Stimulated activated naive B cell treated with anti-CD40 and anti-IgM and Interleukin-4, amounts not matched to agents 10 μg/mL and 1 μg/mL and 100 μg/mL, for 72 hours (primary cell): ENCODE measurements around the gene SLC35F1.

Experiments
- ATAC-seq, 2 donors: fragments of 150-1000 bp; cut with Tn5 transposase; replicated peaks; 2 replicates each; pipeline ENCODE4 v1.10.0; 2021; ENCODE audit warnings: moderate library complexity in 1 of 2
- DNase-seq: peaks from one replicate; pipeline ENCODE4 v3.0.0; 2021
- H3K27ac Mint-ChIP-seq: one replicate; pipeline ENCODE4 v1.8.0; 2022; ENCODE audit warnings: mild to moderate bottlenecking, mixed read lengths
- H3K27me3 Mint-ChIP-seq, 2 donors: one replicate each; pipeline ENCODE4 v1.8.0; 2022; ENCODE audit warnings: mixed read lengths in 2 of 2
- H3K36me3 Mint-ChIP-seq, 2 donors: one replicate each; pipeline ENCODE4 v1.8.0; 2022; ENCODE audit warnings: mixed read lengths in 2 of 2, mild to moderate bottlenecking in 1 of 2
- H3K4me1 Mint-ChIP-seq, 2 donors: one replicate each; pipeline ENCODE4 v1.8.0; 2022; ENCODE audit warnings: mixed read lengths in 2 of 2, mild to moderate bottlenecking in 1 of 2
- H3K4me3 Mint-ChIP-seq, 2 donors: one replicate each; pipeline ENCODE4 v1.8.0; 2022; ENCODE audit warnings: mild to moderate bottlenecking in 2 of 2, mixed read lengths in 2 of 2, moderate library complexity in 1 of 2
- H3K9me3 Mint-ChIP-seq, 2 donors: one replicate each; pipeline ENCODE4 v1.8.0; 2022; ENCODE audit warnings: mixed read lengths in 2 of 2, mild to moderate bottlenecking in 1 of 2

SLC35F1 gene

GRCh38 chr6:117911660-117912059, 4.6 kb downstream of the SLC35F1 start:
- ATAC-seq (no peak), DNase-seq (no peak)
- Mint-ChIP-seq H3K4me3 (no peak overlapping the region), H3K36me3 (no peaks in the 10 kb centered on the region), H3K27ac (no peak overlapping the region), H3K27me3 (peaks cover 20 to 33% of the 10 kb centered on the region in 2 donors), H3K4me1 (peaks cover 2 to 6% of the 10 kb centered on the region in 2 donors), H3K9me3 (no peaks in the 10 kb centered on the region)

GRCh38 chr6:117915846-117916245, 8.8 kb downstream of the SLC35F1 start:
- H3K27ac Mint-ChIP-seq: no peak overlapping the region
- DNase-seq (no peak), ATAC-seq (no peak)
- H3K4me3 Mint-ChIP-seq: no peak overlapping the region
- H3K4me1 Mint-ChIP-seq: no peaks in the 10 kb centered on the region
- no peaks in the 10 kb centered on the region for H3K9me3 Mint-ChIP-seq
- peaks cover under 1 to 12% of the 10 kb centered on the region in 2 donors for H3K27me3 Mint-ChIP-seq
- H3K36me3 Mint-ChIP-seq: no peaks in the 10 kb centered on the region

DNA sequence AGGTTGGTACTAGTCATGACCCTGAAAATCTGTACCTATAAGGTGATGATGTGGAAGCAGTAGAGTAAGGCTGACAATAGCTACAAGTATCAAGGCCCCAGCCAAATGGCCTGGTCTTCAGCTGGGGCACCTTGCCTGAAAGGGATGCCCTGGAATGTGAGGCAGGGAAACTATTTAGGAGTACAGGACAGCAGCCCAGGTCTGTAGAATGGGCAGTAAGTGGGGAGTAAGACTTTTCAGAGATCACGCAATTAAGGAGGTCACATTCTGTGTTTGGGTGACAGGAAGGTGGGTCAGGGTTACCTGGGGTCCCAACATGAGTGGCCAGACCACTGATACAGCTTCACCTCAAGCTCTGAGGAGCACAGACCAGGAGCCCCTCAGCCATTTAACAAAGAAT, 9.4 kb downstream of the SLC35F1 start:
- no peaks in the 10 kb centered on the region for H3K4me1 Mint-ChIP-seq
- H3K9me3 Mint-ChIP-seq: no peaks in the 10 kb centered on the region
- no peak for ATAC-seq
- H3K36me3 Mint-ChIP-seq: no peaks in the 10 kb centered on the region
- H3K27me3 Mint-ChIP-seq: peaks cover 0 to 9% of the 10 kb centered on the region in 2 donors
- DNase-seq: no peak
- no peak overlapping the region for H3K27ac Mint-ChIP-seq
- no peak overlapping the region for H3K4me3 Mint-ChIP-seq

- Mint-ChIP-seq H3K9me3 (no peaks in the 10 kb centered on the region), H3K27ac (no peak overlapping the region), H3K4me1 (no peaks in the 10 kb centered on the region), H3K4me3 (no peak overlapping the region), H3K27me3 (peaks cover 0 to 6% of the 10 kb centered on the region in 2 donors), H3K36me3 (no peaks in the 10 kb centered on the region)
- DNase-seq (no peak), ATAC-seq (no peak)
These were observed 10.1 kb downstream of the SLC35F1 start for GRCh38 chr6:117917176-117917575.

- DNase-seq (no peak), ATAC-seq (no peak)
- no peaks in the 10 kb centered on the region for H3K4me1 Mint-ChIP-seq
- no peaks in the 10 kb centered on the region for H3K36me3 Mint-ChIP-seq
- H3K4me3 Mint-ChIP-seq: no peak overlapping the region
- no peak overlapping the region for H3K27ac Mint-ChIP-seq
- no peaks in the 10 kb centered on the region for H3K9me3 Mint-ChIP-seq
- H3K27me3 Mint-ChIP-seq: peaks cover 0 to 6% of the 10 kb centered on the region in 2 donors
These were observed 11.4 kb downstream of the SLC35F1 start for GRCh38 chr6:117918454-117918853.

- H3K4me1 Mint-ChIP-seq: no peaks in the 10 kb centered on the region
- no peaks in the 10 kb centered on the region for H3K9me3 Mint-ChIP-seq
- no peak overlapping the region for H3K4me3 Mint-ChIP-seq
These were observed 12.2 kb downstream of the SLC35F1 start for GRCh38 chr6:117919275-117919674.

GRCh38 chr6:117919775-117920729, 13.0 kb downstream of the SLC35F1 start:
- Mint-ChIP-seq H3K36me3 (no peaks in the 10 kb centered on the region), H3K27ac (no peak overlapping the region), H3K27me3 (peaks cover 0 to 6% of the 10 kb centered on the region in 2 donors)

More at GRCh38 chr6:117919275-117919674, 12.2 kb downstream of the SLC35F1 start:
- Mint-ChIP-seq H3K27ac (no peak overlapping the region), H3K27me3 (peaks cover 0 to 6% of the 10 kb centered on the region in 2 donors), H3K36me3 (no peaks in the 10 kb centered on the region)
- no peak for DNase-seq
- ATAC-seq: no peak

DNA sequence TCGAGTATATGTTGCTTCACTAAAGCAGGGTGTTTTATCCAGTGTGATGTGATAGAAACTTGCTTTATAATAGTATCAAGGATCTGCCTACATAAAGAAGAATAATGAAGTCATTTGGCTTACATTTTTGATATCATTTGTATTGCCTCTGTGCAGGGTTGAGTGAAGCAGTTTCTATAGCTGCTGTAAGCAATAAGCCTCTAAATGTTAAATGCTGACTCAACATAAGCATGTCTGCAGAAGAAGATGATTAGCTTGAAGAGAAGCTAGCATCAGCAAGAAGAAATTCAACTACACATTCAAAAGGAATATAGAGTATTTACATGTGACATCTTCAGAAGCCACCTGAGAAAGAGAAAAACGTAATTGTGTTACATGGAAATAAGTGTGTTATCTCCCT, 17.6 kb downstream of the SLC35F1 start:
- Mint-ChIP-seq H3K27me3 (peaks cover 0 to 10% of the 10 kb centered on the region in 2 donors), H3K9me3 (peaks cover 5 to 9% of the 10 kb centered on the region in 2 donors), H3K4me3 (no peak overlapping the region), H3K4me1 (no peaks in the 10 kb centered on the region), H3K36me3 (no peaks in the 10 kb centered on the region), H3K27ac (no peak overlapping the region)
- DNase-seq (no peak), ATAC-seq (no peak)

More at GRCh38 chr6:117919775-117920729, 13.0 kb downstream of the SLC35F1 start:
- H3K9me3 Mint-ChIP-seq: no peaks in the 10 kb centered on the region
- DNase-seq: no peak
- ATAC-seq: no peak
- no peak overlapping the region for H3K4me3 Mint-ChIP-seq
- no peaks in the 10 kb centered on the region for H3K4me1 Mint-ChIP-seq

DNA sequence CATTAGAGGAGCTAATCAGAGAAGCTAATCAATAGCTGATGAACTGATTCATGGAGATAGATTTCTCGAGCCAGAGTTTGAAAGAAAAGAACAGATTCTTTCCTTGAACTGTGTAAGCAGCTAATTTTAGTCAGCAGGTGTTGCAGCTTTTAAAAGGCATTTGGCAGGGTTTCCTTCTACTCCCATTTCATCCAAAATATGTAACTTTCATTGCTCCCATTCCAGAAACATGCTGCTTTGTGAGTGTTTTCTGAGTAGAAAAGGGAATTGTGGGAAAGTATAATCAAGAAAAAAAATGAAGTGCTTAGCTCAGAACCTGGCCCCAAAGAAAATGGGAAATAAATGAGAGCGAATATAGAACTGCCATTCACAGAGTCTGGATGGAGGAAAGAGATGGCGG, 20.8 kb downstream of the SLC35F1 start:
- no peaks in the 10 kb centered on the region for H3K4me1 Mint-ChIP-seq
- H3K27ac Mint-ChIP-seq: no peak overlapping the region
- no peak overlapping the region for H3K4me3 Mint-ChIP-seq
- no peaks in the 10 kb centered on the region for H3K36me3 Mint-ChIP-seq
- H3K9me3 Mint-ChIP-seq: peaks cover 5 to 16% of the 10 kb centered on the region in 2 donors
- no peak for DNase-seq
- no peak for ATAC-seq
- H3K27me3 Mint-ChIP-seq: peaks cover 0 to 5% of the 10 kb centered on the region in 2 donors

GRCh38 chr6:117928833-117929232, 21.8 kb downstream of the SLC35F1 start:
- no peaks in the 10 kb centered on the region for H3K36me3 Mint-ChIP-seq
- no peak overlapping the region for H3K4me3 Mint-ChIP-seq
- H3K9me3 Mint-ChIP-seq: peaks cover 5 to 16% of the 10 kb centered on the region in 2 donors
- H3K4me1 Mint-ChIP-seq: no peaks in the 10 kb centered on the region
- DNase-seq (no peak), ATAC-seq (no peak)
- peaks cover 0 to 5% of the 10 kb centered on the region in 2 donors for H3K27me3 Mint-ChIP-seq
- H3K27ac Mint-ChIP-seq: no peak overlapping the region

GRCh38 chr6:117929501-117929900, 22.4 kb downstream of the SLC35F1 start:
- no peak overlapping the region for H3K27ac Mint-ChIP-seq
- H3K9me3 Mint-ChIP-seq: peaks cover 5 to 16% of the 10 kb centered on the region in 2 donors

DNA sequence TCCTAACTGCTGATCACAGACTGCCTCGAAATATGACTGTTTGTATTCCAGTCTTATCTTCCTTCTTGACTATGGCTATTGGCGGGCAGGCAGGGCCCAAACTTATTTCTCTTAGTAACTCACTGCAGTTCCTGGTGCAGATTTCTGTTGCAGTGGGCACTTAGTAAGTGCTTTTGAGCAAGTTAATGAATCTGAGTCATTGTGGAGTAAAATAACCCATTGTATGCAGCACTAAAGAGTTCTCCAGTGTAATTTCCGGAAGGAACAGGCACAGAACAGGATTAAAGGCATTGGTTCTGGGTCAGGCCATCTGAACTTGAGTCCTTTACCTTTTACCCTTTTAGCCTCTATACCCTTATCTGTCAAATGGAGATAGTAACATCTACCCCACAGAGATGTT, 23.6 kb downstream of the SLC35F1 start:
- H3K36me3 Mint-ChIP-seq: no peaks in the 10 kb centered on the region
- DNase-seq (no peak), ATAC-seq (no peak)
- no peaks in the 10 kb centered on the region for H3K4me1 Mint-ChIP-seq
- no peak overlapping the region for H3K4me3 Mint-ChIP-seq
- H3K9me3 Mint-ChIP-seq: peaks cover 5 to 16% of the 10 kb centered on the region in 2 donors
- no peak overlapping the region for H3K27ac Mint-ChIP-seq
- H3K27me3 Mint-ChIP-seq: peaks cover 0 to 5% of the 10 kb centered on the region in 2 donors

More at GRCh38 chr6:117929501-117929900, 22.4 kb downstream of the SLC35F1 start:
- Mint-ChIP-seq H3K4me1 (no peaks in the 10 kb centered on the region), H3K36me3 (no peaks in the 10 kb centered on the region), H3K27me3 (peaks cover 0 to 5% of the 10 kb centered on the region in 2 donors), H3K4me3 (no peak overlapping the region)
- DNase-seq (no peak), ATAC-seq (no peak)

GRCh38 chr6:117932001-117932400, 24.9 kb downstream of the SLC35F1 start:
- Mint-ChIP-seq H3K4me1 (no peaks in the 10 kb centered on the region), H3K36me3 (no peaks in the 10 kb centered on the region), H3K27ac (no peak overlapping the region), H3K27me3 (peaks cover 0 to 5% of the 10 kb centered on the region in 2 donors), H3K4me3 (no peak overlapping the region), H3K9me3 (peaks cover 5 to 14% of the 10 kb centered on the region in 2 donors)
- DNase-seq: no peak
- ATAC-seq: no peak

- Mint-ChIP-seq H3K4me3 (no peak overlapping the region), H3K36me3 (no peaks in the 10 kb centered on the region), H3K27me3 (no peaks in the 10 kb centered on the region), H3K4me1 (no peaks in the 10 kb centered on the region), H3K27ac (no peak overlapping the region), H3K9me3 (peaks cover 5 to 10% of the 10 kb centered on the region in 2 donors)
- DNase-seq: no peak
- no peak for ATAC-seq
These were observed 25.6 kb downstream of the SLC35F1 start for GRCh38 chr6:117932676-117933075.

DNA sequence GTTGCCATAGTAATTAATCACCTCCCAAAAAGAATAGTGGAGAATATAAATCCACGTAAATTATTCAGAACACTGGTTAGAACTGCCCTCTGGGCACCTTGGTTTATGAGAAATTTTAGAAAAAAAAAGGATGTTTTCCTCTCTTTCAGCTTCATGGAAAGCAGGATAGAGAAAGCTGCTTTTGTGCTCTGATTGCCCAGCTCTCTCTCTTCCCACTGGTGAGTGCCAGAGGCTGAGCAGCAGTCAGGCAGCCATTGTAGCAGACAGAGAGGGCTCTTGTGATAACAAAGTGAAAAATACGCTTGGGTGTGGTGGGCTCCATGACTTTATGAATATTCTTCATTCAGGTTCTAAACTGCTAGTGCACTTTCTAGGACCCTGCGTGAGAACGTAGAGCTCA, 26.4 kb downstream of the SLC35F1 start:
- Mint-ChIP-seq H3K27me3 (no peaks in the 10 kb centered on the region), H3K9me3 (peaks cover 5 to 10% of the 10 kb centered on the region in 2 donors), H3K27ac (no peak overlapping the region), H3K36me3 (no peaks in the 10 kb centered on the region), H3K4me3 (no peak overlapping the region), H3K4me1 (no peaks in the 10 kb centered on the region)
- DNase-seq (no peak), ATAC-seq (no peak)
